ENCODE measurements around the gene TNRC18. TPM values are rescaled to one million over a fixed set of nuclear protein-coding genes. Genes with fewer than 3 reads are reported as not detected.

Gene TNRC18
- total RNA-seq, 2 experiments from 2014 or later = 37.3 to 40.4 TPM

DNA sequence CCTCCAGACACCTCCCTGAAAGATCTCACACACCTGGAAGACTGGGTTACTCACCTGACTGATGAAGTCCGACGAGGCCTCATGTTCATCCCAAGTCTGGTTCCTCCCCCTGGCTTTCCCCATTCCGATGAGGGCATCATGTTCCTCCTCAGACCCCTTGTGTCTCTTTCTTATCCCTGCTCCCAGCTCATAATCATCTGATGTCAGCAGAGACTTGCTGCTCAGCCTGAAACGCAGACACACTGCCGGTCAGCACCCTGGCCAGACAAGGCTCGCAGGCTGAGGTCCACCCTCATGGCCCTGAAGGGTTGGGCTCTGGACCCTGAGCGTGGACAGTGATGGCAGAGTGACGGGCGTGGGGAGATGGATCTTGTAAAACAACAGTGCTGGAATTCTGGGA, 64.3 kb downstream of the TNRC18 start:
- ChIA-PET CTCF (no interaction called here), POLR2A (no interaction called here)
- no peak overlapping the region for H3K27ac Mint-ChIP-seq
- H3K9me3 Mint-ChIP-seq = no peaks in the 10 kb centered on the region
- no peak for DNase-seq
- no peak overlapping the region for H3K4me3 Mint-ChIP-seq
- peaks cover 15% of the 10 kb centered on the region for H3K4me1 Mint-ChIP-seq (ENCODE audit: low read depth)
- intact Hi-C loops (cut with micrococcal nuclease) = no loop called here
- H3K27me3 Mint-ChIP-seq = no peaks in the 10 kb centered on the region
- peaks cover 34% of the 10 kb centered on the region for H3K36me3 Mint-ChIP-seq

GRCh38 chr7:5357951-5358350, 65.7 kb downstream of the TNRC18 start:
- intact Hi-C loops (cut with micrococcal nuclease) = no loop called here
- DNase-seq = no peak
- Mint-ChIP-seq H3K9me3 (no peaks in the 10 kb centered on the region), H3K27me3 (no peaks in the 10 kb centered on the region), H3K27ac (no peak overlapping the region), H3K4me1 (ENCODE audit: low read depth) (peaks cover 10% of the 10 kb centered on the region), H3K4me3 (no peak overlapping the region), H3K36me3 (peaks cover 33% of the 10 kb centered on the region)
- POLR2A ChIA-PET = no interaction called here
- CTCF ChIA-PET = interaction anchor here (2.0 kb wide), 1 partner anchor 9 kb away, joined by 11 read pairs; no protein-coding TSS in a partner anchor

DNA sequence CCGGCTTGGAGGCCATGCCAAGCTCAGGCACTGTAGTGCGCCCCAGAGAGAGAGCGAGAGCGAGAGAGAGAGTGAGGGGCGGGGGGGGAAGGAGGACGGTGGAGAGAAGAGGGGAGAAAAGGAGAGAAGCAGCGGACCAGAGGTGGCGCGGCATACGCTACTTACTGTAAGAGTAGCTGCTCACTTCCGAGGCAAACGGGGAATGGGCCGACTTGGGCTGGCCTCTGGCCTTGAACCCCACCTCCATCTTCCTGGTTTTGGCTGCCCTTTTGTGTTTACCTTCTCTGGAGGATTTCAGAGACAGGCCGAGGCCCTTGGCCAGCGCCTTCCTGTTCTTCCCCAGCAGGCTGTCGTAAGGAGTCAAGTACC, 66.9 kb downstream of the TNRC18 start:
- POLR2A ChIA-PET = no interaction called here
- Mint-ChIP-seq H3K36me3 (peaks cover 37% of the 10 kb centered on the region), H3K4me1 (ENCODE audit: low read depth) (peaks cover 10% of the 10 kb centered on the region), H3K27ac (no peak overlapping the region), H3K4me3 (no peak overlapping the region), H3K27me3 (no peaks in the 10 kb centered on the region), H3K9me3 (no peaks in the 10 kb centered on the region)
- intact Hi-C loops (cut with micrococcal nuclease) = no loop called here
- no peak for DNase-seq
- CTCF ChIA-PET = interaction anchor here (2.0 kb wide), 1 partner anchor 10 kb away, joined by 11 read pairs; no protein-coding TSS in a partner anchor

DNA sequence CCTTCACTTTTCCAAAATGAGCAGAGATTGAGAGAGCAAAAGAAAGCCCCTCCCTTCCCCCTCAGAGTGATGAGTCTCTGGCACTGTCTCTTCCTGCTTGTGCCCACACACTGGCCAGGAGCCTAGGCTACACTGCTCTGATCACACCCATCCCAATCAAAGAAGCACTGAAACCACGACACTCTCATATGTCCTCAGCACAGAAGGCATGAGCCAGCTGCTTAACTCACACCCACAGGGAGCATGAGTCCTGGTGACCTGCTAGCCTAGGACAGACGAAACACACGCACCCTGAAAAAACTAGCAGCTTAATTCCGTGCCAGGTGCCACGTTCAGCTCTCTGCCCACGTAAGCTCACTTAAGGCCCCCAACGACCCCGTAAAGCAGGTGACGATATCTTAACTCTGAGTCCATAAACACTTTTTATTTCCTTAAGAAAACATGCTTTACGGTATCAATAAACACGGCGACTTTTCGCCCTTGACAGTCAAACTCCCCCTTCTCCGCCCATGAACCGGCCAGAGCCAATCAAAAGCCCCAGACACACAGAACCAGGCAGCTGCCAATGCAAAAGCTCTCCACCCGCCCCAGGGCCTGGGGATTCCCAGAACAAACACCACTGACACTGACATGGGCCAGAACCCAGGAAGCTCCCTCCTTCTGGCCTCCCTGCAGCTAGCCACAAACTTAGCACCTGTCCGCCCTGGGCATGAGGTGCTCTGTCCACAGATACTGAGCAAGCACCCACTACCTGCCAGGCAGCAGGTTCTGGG, 69.0 kb downstream of the TNRC18 start:
- H3K27ac Mint-ChIP-seq = no peak overlapping the region
- H3K36me3 Mint-ChIP-seq = peaks cover 39% of the 10 kb centered on the region
- POLR2A ChIA-PET = interaction anchor here (0.5 to 0.6 kb wide), 2 partner anchors 41 to 154 kb away, joined by 3 to 4 read pairs; no protein-coding TSS in a partner anchor

GRCh38 chr7:5352440-5353010, 71.1 kb downstream of the TNRC18 start:
- H3K36me3 Mint-ChIP-seq = peaks cover 34% of the 10 kb centered on the region
- H3K9me3 Mint-ChIP-seq = no peaks in the 10 kb centered on the region
- no peak for DNase-seq
- no peaks in the 10 kb centered on the region for H3K27me3 Mint-ChIP-seq
- ChIA-PET CTCF (interaction anchor here (0.6 to 1.0 kb wide), 2 partner anchors 13 kb away, joined by 3 to 5 read pairs; no protein-coding TSS in a partner anchor), POLR2A (no interaction called here)
- no peak overlapping the region for H3K4me3 Mint-ChIP-seq
- intact Hi-C loops (cut with micrococcal nuclease) = no loop called here
- no peak overlapping the region for H3K27ac Mint-ChIP-seq
- H3K4me1 Mint-ChIP-seq (ENCODE audit: low read depth) = peaks cover 10% of the 10 kb centered on the region

More for the DNA sequence above, 69.0 kb downstream of the TNRC18 start:
- no peaks in the 10 kb centered on the region for H3K9me3 Mint-ChIP-seq
- H3K4me1 Mint-ChIP-seq (ENCODE audit: low read depth) = peaks cover 10% of the 10 kb centered on the region
- H3K4me3 Mint-ChIP-seq = no peak overlapping the region
- CTCF ChIA-PET = interaction anchor here (1.7 to 1.9 kb wide), 2 partner anchors 10 to 11 kb away, joined by 6 to 7 read pairs; no protein-coding TSS in a partner anchor
- DNase-seq = no peak
- no peaks in the 10 kb centered on the region for H3K27me3 Mint-ChIP-seq
- intact Hi-C loops (cut with micrococcal nuclease) = no loop called here

- Mint-ChIP-seq H3K9me3 (no peaks in the 10 kb centered on the region), H3K4me3 (no peak overlapping the region), H3K27ac (no peak overlapping the region), H3K4me1 (ENCODE audit: low read depth) (peaks cover 10% of the 10 kb centered on the region), H3K36me3 (peaks cover 30% of the 10 kb centered on the region), H3K27me3 (no peaks in the 10 kb centered on the region)
- ChIA-PET CTCF (interaction anchor here (0.6 kb wide), 1 partner anchor 14 kb away, joined by 3 read pairs; no protein-coding TSS in a partner anchor), POLR2A (no interaction called here)
- no peak for DNase-seq
- intact Hi-C loops (cut with micrococcal nuclease) = no loop called here
Observed at GRCh38 chr7:5351507-5352265, 71.9 kb downstream of the TNRC18 start.

- no peak for DNase-seq
- H3K36me3 Mint-ChIP-seq = peaks cover 24% of the 10 kb centered on the region
- no peak overlapping the region for H3K27ac Mint-ChIP-seq
- intact Hi-C loops (cut with micrococcal nuclease) = no loop called here
- H3K9me3 Mint-ChIP-seq = no peaks in the 10 kb centered on the region
- CTCF ChIA-PET = no interaction called here
- H3K4me3 Mint-ChIP-seq = no peak overlapping the region
- no peaks in the 10 kb centered on the region for H3K27me3 Mint-ChIP-seq
- H3K4me1 Mint-ChIP-seq (ENCODE audit: low read depth) = peaks cover 10% of the 10 kb centered on the region
- POLR2A ChIA-PET = no interaction called here
Observed at GRCh38 chr7:5350600-5351385, 72.8 kb downstream of the TNRC18 start.

GRCh38 chr7:5350174-5350463, 73.5 kb downstream of the TNRC18 start:
- Mint-ChIP-seq H3K4me1 (ENCODE audit: low read depth) (peaks cover 9% of the 10 kb centered on the region), H3K27ac (no peak overlapping the region), H3K36me3 (peaks cover 26% of the 10 kb centered on the region), H3K9me3 (no peaks in the 10 kb centered on the region), H3K4me3 (no peak overlapping the region), H3K27me3 (no peaks in the 10 kb centered on the region)
- CTCF ChIA-PET = no interaction called here
- no peak for DNase-seq
- POLR2A ChIA-PET = no interaction called here
- intact Hi-C loops (cut with micrococcal nuclease) = no loop called here

DNA sequence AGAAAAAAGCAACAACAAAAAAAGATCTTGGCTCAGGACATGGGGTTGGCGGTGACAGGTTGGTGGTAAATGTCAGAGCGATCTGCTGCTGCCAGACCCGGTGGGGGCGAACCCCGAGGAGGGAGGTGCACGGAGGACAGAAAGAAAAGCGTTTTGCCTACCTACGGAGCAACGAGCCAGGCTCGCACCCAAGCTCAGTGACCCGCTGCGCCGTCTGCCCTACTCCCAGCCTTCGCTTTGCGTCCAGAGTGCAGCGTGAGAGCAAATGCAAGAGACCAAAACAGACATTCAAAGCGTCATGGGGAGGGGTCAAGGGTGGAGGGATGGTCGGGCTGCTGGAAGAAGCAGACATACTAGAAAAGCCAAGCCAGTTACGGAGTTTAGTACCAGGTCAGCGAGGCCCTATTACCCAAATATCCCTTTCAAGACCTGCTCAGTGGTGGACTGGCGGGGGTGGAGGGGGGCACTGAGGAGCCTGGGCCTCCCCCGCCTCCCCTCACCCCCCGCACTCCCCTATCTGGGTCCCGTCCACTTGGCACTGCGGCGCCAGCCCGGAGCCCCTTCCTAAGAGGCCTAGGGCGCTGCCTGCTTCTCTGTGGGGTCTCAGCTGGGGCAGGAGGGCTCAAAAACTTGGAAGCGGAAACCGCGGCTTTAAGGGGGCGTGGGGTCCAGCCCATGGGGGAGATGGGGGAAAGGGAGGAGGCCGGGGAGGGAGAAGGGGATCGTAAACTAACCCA, 74.0 kb downstream of the TNRC18 start:
- Mint-ChIP-seq H3K4me1 (ENCODE audit: low read depth) (peaks cover 4% of the 10 kb centered on the region), H3K36me3 (peaks cover 29% of the 10 kb centered on the region), H3K27ac (no peak overlapping the region), H3K27me3 (no peaks in the 10 kb centered on the region), H3K9me3 (peaks cover 5% of the 10 kb centered on the region), H3K4me3 (no peak overlapping the region)
- ChIA-PET CTCF (no interaction called here), POLR2A (no interaction called here)
- intact Hi-C loops (cut with micrococcal nuclease) = no loop called here
- no peak for DNase-seq

- no peak for DNase-seq
- Mint-ChIP-seq H3K27me3 (no peaks in the 10 kb centered on the region), H3K36me3 (peaks cover 31% of the 10 kb centered on the region), H3K27ac (no peak overlapping the region), H3K9me3 (peaks cover 11% of the 10 kb centered on the region), H3K4me1 (ENCODE audit: low read depth) (no peaks in the 10 kb centered on the region), H3K4me3 (no peak overlapping the region)
- ChIA-PET POLR2A (no interaction called here), CTCF (no interaction called here)
- intact Hi-C loops (cut with micrococcal nuclease) = no loop called here
Observed at GRCh38 chr7:5349005-5349380, 74.6 kb downstream of the TNRC18 start.

DNA sequence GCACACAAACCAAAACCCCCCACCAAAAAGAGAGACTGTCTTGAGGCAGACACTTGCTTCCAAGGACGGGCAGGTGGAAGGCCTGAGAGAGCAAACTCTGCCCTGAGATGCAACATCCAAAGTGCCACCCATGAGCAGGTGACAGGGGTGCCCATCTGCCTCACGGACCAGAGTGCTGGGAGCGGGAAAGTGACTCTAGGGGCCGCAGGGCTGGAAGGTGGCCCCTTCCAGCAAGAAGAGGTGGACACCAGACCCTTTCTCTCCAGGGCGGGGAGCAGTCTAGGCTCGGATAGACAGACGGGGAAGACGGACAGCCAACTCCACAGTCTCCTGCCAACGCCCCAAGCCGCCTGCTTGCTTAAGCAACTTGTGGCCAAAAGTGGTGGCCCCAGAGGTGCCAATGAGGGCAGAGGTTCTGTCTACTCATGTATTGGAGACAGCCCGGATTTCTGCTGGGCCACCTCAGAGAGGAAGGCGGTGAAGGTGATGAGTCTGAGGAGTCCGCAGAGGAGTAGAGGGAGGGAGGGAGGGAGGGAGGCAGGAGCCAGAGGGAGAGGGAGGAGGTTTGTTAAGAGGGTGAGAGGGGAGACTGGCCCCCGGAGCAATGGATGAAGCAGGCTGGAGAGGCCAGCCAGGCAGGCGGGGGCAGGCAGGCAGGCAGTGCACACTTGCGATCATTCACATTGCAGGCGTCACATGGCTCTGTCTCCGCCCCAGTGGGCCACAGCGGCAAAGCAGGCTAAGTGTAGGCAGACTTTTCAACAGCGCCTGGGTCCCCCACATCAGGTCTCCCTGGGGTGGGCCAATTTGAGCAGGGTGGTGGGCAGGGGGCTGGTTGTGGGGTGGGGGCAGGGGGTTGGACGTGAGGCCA, 75.3 kb downstream of the TNRC18 start:
- Mint-ChIP-seq H3K4me1 (ENCODE audit: low read depth) (no peaks in the 10 kb centered on the region), H3K4me3 (no peak overlapping the region), H3K36me3 (peaks cover 38% of the 10 kb centered on the region), H3K27me3 (no peaks in the 10 kb centered on the region), H3K27ac (no peak overlapping the region), H3K9me3 (peaks cover 16% of the 10 kb centered on the region)
- DNase-seq = no peak
- ChIA-PET POLR2A (no interaction called here), CTCF (no interaction called here)
- intact Hi-C loops (cut with micrococcal nuclease) = no loop called here

Measured in activated CD4-positive, alpha-beta memory T cell treated with anti-CD3 and anti-CD28 coated beads for 36 hours (primary cell).